Panc1 (cell line): Measurements from ENCODE around the gene KIAA0930.

Experiments used
- CTCF ChIP-seq: fragments of 450-650 bp; IDR thresholded peaks from 2 replicates; pipeline ENCODE4 v1.5.1; 2017; ENCODE audit warnings: mild to moderate bottlenecking
- REST ChIP-seq, 2 experiments: IDR thresholded peaks; 2 replicates each; pipeline ENCODE4 v1.6.1; 2011 to 2012; ENCODE audit warnings: low read depth in 2 of 2, control low read depth in 1 of 2, low read length in 1 of 2, mild to moderate bottlenecking in 1 of 2, moderate library complexity in 1 of 2; ENCODE audit not compliant: insufficient read depth in 1 of 2

GRCh38 chr22:45197606-45198462 is 42.9 kb downstream of the KIAA0930 start:
- no peak for TF ChIP-seq CTCF
- no peak for TF ChIP-seq REST (IDR thresholded peaks at IDR 0.05; ENCODE audit: insufficient read depth in 1 of 2, low read depth in 2 of 2, low read length in 1 of 2)
